DMS 273 (cell line): ENCODE data around the gene HMCN2.

ENCODE experiments used
- DNase-seq: peaks from one replicate; lab custom pipeline; 2025; ENCODE audit not compliant: unreplicated experiment; lab: John Stamatoyannopoulos, UW

The HMCN2 gene

DNA sequence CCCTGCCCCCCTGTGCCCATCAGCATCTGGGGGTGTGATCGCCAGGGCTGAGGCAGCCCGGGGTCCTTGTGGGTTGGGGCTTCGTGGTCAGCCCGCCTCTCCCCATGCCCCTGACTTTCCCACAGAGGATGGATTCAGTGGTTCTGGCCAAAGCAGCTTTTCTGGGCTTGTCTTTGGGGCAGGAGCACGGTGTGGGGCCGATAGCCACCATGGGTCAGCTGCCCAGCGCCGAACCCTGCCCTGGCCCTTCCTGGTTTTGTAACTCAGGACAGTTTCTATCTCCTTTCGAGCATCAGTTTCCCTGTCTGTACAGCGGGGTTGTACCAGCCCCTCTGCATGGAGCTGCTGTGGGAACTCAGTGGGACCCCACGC is 77.1 kb downstream of the HMCN2 start:
- DNase-seq = no peak

DNA sequence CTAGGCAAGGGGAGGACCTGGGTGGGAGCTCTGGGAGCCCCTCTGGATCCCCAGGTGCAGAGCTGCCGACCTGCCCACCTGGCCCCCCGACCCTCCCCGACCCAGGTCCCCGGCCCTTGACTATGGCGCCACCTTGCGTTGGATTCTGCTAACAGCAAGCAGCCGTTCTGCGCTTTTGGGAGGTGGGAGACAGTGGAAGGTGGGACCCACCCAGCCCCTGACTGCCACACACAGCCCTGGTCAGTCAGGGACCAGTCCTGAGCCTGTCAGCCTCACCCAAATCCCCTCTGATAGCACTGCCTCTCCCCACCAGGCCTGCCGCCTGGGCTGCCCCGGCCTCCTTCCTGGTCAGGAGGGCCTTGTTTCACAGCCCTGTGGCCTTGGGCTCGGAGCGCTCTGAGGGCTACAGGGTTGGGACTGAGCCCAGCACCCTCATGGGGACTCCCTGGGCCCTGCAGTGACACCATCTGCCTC is 77.9 kb downstream of the HMCN2 start:
- DNase-seq = peak; percentile 62

DNA sequence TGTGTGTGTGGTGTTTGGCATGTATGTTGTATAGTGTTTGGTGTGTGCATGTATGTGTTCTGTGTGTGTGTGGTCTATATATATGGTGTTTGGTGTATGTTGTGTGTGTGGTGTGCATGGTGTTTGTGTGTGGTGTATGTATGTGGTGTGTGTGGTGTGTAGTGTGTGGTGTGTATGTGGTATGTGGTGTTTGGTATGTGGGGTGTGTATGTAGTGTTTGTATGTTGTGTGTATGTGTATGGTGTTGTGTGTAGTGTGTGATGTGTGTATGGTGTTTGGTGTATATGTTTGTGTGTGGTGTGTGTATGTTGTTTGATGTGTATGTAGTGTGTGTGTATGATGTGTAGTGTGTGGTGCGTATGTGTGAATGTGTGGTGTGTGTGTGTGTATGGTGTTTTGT is 78.8 kb downstream of the HMCN2 start:
- DNase-seq = no peak

DNA sequence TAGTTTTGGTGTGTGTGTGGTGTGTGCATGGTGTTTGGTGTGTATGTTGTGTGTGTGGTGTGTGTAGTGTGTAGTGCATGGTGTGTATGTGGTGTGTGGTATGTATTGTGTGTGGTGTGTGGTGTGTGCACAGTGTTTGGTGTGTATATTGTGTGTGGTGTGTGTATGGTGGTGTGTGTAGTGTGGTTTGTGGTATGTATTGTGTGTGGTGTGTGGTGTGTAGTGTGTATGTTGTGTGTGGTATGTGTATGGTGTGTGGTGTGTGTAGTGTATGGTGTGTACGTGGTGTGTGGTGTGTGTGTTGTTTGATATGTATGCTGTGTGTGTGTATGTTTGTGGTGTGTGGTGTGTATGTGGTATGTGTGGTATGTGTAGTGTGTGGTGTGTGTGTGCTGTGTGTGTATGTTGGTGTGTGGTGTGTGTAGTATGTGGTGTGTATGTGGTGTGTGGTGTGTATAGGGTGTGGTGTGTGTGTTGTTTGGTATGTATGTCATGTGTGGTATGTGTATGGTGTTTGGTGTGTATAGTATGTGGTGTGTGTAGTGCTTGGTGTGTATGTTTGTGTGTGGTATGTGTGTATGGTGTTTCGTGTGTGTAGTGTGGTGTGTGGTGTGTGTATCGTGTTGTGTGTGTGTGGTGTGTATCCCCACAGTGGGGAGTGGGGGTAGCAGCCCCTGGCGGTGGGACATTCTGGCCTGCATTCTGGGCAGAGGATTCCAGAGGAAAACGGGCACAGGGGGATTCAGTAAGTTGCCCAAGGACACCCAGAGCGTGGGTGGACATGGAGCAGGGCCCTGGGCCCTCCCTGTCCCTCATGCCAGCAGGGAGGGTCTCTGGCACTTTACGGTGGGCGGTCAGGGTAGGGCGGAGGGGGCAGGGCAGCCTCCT is 79.7 kb downstream of the HMCN2 start:
- no peak for DNase-seq

DNA sequence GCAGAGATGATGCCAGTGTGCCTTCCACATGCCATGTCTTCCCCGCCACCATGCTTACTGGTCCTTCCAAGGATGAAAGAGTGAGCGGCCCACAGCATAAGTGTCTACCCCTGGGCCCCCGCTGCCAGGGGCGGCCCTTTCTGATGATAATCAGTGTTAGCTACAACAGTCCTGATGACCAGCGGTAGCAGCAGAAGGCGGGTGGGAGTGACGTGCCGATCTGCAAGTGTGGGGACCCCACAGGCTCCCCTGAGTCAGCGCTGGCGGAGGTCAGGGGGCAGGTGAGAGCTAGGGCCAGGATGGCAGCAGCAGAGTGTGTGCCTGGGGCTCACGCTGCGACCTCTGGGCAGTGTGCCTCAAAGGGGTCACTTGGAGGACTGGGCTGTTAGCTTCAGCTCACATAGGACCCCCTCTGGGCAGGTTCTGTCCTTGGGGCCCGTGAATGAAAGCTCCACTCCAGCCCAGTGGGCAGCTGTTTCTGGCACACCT is 80.4 kb downstream of the HMCN2 start:
- DNase-seq = no peak

DNA sequence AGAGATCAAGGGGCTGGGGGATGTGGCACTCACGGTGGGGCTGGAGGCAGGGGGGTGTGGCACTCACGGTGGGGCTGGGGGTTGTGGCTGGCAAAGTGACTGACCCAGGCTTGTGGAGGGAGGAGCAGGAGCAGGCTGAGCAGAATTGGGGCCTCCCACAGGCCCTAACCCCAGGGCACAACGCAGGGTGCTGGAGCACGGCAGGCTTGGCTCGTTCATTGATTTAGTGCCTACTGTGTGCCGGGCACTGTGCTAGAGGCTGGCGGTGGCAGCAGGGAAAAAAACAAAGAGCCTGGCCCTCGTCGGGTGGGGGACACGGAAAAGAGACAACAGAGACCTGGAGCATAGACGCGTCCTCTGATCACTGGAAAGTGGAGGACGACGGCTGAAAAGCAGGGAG is 80.9 kb downstream of the HMCN2 start:
- DNase-seq = no peak

DNA sequence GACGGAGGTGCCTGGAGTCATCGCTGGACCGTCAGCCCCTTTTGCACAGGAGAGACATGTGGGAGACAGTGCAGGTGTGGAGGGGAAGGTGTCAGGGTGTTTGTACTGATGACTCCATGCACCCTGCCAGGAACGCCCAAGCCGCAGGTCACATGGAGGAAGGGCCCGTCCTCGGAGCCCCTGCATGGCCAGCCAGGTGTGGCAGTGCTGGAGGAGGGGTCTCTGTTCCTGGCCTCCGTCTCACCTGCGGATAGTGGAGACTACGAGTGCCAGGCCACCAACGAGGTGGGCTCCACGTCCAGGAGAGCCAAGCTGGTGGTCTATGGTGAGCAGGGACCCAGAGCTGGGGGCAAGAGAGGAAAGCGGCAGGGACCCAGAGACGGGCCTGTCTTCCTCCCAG is 81.5 kb downstream of the HMCN2 start:
- DNase-seq = no peak

DNA sequence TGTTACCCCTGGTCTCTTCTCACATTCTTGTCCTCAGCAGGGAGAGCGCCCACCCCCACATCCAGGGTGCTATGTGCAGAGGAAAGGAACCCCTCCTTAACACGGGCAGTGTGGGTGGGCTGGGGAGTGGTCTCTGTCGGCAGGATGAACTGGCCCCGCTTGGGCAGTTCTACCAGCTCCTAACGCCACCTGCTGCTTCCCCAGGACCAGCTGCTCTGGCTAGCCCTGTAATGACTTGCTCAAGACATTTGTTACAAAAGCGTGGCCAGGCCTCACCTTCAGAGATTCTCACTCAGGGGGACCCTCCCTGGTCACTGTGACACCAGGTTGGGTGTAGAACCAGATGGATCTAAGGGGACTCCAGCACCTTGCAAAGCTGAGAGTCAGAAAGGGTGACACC is 82.4 kb downstream of the HMCN2 start:
- DNase-seq = peak; percentile 43

DNA sequence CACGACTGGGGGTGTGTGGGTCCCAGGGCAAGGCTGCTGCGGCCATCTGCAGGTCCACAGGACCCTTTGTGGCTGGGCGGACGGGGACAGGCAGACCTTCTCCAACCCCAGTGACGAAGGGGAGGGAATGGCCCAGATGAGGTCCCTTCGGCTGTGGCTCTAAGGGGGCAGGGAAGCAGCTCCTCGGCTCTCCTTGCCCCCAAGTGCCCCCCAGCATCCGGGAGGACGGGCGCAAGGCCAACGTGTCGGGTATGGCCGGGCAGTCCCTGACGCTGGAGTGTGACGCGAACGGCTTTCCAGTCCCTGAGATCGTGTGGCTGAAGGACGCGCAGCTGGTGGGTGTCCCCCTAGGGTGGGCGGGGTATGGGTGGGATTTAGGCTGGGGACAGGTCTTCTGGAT is 82.8 kb downstream of the HMCN2 start:
- no peak for DNase-seq

DNA sequence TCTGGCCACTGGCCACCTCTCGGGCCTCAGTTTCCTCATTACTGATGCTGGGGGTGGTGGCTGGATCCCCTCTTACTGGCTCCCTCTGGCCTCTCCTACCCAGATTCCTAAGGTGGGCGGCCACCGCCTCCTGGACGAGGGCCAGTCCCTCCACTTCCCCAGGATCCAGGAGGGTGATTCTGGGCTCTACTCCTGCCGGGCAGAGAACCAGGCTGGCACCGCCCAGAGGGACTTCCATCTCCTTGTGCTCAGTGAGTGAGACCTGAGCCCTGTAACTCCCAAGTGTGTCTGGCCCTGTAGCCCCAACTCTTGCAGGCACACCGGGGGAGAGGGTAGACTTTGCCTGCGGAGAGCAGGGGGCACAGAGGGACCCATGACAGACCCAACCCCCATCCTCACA is 83.3 kb downstream of the HMCN2 start:
- no peak for DNase-seq

DNA sequence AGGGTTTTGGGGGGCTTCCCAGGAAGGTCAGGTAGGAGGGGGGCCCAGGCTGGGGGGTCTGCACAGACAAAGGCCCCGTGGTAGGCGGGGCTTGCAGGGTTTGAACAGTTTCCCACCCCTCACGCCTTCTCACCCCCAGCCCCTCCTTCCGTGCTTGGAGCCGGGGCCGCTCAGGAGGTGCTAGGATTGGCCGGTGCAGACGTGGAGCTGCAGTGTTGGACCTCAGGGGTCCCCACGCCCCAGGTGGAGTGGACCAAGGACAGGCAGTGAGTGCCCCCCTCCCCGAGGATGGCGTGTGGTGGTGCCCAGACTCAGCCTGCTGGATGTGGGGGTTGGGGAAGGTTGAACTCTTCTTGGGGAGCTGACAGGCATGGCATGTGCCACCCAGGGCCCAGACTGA is 83.8 kb downstream of the HMCN2 start:
- DNase-seq = no peak

DNA sequence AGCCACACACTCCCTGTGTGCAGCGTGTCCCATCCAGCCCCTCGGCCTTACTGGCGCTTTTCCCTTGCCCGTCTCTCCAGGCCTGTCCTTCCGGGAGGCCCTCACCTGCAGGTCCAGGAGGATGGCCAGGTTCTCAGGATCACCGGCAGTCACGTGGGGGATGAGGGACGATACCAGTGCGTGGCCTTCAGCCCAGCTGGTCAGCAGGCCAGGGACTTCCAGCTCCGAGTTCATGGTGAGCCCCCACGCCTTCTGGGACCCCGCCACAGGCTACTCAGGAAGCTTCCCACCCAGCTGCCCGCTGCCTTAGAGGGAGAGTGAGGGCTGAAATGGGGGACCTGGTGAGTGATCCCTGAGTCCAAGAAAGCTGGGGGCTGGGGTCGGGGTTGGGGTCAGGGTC is 85.8 kb downstream of the HMCN2 start:
- no peak for DNase-seq

DNA sequence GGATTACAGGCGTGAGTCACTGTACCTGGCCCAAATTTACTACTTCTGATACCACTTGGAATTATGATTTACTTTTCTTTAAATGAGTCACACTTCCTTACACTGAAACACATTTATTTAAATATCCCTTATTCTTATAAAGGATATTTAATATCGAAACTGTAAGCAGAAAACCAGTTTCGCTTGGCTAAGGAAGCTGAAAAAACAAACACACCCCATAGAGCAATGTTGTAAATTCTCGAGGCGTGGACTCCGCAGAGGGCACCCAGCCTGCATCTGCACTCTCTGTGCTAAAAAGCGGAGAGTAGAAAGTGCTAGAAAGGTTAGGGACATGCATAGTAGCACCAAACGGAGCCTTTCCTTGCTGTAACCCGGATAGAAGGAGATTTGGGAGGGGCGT is 86.5 kb downstream of the HMCN2 start:
- DNase-seq = no peak

DNA sequence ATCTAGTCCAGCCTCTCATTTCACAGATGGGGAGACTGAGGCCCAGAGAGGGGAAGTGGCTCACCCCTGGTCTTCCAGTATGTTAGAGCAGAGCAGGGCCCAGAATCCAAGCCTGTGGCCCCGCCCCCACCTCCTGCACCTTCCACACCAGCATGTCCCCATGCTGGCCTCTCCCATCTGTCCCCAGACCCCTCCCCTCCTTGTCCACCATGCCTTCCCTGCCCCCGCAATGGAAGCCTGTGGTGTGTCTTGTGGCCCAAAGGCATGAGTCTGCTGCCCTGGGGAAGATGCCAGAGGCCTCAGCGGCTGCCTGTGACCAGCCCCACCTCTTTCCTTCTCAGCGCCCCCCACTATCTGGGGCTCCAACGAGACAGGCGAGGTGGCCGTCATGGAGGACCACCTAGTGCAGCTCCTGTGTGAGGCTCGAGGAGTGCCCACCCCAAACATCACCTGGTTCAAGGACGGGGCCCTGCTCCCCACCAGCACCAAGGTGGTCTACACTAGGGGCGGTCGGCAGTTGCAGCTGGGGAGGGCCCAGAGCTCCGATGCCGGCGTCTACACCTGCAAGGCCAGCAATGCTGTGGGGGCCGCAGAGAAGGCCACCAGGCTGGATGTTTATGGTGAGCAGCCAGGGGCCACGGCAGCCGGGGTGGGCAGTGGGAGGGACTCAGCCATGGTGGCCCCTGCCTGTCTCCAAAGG is 87.2 kb downstream of the HMCN2 start:
- no peak for DNase-seq

DNA sequence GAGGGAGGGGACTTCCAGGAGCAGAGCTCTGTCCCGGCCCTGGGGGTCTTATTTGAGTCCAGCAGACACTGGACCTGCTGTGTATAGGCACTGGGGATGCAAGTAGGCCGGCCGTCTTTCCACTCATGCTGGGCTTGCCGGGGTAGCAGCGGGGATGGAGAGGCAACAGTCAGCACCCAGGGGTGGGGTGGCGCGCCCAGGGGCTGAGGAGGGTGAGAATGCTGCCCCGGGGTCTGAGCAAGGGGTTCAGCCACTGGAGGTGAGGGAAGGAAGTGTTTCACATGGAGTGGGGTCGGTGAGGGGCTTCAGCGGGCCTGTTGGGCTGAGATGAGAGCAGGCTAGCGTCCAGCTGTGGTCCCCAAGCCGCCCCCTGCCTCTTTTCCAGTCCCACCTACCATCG is 88.8 kb downstream of the HMCN2 start:
- no peak for DNase-seq

DNA sequence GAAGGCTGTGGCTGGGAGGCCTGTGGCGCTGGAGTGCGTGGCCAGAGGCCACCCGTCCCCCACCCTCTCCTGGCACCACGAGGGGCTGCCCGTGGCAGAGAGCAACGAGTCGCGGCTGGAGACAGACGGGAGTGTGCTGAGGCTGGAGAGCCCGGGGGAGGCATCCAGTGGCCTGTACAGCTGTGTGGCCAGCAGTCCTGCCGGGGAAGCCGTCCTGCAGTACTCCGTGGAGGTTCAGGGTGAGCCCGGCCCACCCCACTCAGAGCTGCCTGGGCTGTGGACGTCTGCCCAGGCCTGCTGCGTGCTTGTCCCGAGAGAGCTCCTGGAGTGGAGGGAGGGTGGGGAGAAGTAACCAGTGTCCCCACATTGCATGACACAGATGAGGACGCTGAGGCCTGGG is 89.2 kb downstream of the HMCN2 start:
- DNase-seq = no peak

DNA sequence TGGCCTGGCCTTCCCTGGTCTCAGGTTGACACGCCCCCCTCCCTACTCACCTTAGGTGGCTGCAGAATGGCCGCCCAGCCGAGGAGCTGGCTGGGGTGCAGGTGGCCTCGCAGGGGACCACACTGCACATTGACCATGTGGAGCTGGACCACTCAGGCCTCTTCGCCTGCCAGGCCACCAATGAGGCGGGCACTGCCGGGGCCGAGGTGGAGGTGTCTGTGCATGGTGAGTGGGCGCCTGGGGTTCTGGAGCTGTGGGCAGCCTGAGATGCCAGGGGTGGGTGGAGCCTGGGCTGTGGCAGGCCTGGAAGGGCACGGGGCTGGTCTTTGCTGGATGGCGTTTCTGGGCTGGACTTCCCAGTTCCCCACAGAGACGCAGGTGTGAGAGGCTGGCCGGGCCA is 90.5 kb downstream of the HMCN2 start:
- no peak for DNase-seq

DNA sequence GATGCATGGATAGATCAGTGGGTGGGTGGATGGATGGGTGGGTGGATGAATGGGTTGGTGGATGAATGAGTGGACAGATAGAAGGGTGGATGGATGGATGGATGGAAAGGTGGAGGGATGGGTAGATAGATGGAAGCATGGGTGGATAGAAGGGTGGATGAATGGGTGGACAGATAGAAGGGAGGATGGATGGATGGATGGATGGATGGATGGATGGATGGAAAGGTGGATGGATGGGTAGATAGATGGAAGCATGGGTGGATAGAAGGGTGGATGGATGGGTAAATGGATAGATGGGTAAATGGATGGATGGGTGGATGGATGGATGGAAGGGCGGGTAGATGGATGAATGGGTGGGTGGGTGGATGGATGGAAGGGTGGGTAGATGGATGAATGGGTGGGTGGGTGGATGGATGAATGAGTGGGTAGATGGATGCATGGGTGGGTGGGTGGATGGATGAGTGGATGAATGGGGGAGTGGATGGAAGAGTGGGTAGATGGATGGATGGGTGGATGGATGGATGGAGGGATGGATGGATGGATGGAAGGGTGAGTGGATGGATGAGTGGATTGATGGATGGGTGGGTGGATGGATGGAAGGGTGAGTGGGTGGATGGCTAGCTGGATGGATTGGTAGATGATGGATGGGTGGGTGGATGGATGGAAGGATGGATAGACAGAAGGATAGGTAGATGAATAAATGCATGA is 91.5 kb downstream of the HMCN2 start:
- no peak for DNase-seq

DNA sequence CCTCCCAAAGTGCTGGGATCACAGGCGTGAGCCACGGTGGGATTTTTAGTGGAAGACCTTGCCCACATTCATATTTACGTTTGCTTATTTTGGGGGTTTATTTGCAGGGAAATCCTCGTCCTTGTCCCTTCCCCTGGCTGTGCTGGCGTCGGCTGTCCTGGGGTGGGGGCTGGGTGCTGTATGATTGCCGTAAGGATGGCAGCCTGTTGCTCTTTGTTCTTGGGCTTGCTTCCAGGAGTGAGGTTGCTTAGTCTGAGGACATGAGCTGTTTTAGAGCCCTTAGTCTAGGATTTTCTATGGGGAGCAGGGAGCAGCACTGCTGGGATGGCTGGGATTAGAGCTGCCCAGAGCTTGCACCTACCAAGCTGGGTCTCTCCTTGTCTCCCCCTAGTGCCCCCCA is 93.4 kb downstream of the HMCN2 start:
- peak; percentile 23 for DNase-seq

DNA sequence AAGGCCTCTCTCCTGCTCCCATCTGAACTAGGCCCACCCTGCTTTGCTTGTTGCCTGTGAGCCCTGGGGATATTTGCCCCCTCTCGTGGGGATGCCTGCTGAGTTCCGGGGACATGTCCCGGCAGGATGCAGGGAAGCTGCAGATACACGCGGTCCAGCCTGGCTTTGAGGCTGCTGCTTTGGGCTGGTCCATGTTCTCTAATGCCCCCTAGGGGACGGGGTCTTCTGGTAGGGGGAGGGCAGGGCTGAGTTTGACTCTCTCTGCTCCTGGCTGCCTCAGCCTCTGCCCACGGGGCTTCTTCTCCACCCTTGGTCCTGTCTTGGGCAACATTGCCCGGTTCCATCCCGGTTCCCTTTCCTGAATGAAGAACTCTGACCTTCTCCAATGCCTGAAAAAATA is 94.3 kb downstream of the HMCN2 start:
- DNase-seq = peak; percentile 26

DNA sequence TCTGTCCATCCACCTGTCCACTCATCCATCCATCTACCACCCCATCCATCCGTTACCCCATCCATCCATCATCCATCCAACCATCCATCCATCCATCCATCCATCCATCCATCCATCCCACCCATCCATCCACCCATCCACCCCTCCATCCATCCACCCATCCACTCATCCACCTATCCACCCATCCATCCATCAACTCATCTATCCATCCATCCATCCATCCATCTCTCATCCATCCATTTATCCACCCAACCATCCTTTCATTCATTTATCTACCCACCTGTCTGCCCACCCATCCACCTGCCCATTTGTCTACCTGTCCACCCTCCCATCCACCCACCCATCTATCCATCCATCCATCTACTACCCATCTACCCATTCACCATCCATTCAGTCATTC is 95.1 kb downstream of the HMCN2 start:
- no peak for DNase-seq

DNA sequence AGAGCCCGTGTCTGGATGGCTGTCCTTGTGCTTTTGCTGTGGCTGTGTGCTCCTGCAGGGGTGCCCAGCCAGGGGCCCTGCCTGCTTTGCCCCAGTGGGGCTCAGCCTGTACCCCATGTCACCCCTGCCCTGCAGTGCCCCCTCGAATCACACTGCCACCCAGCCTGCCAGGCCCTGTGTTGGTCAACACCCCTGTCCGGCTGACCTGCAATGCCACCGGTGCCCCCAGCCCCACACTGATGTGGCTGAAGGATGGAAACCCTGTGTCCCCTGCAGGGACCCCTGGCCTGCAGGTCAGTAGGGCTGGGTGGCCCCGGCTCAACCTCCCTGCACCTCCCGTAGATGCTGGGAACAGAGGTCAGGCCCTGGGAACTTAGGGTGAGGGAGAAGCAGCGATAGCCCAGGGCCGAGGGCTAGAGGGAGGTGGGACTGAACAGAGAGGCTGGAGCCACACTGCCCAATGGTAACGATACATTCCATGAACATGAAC is 96.4 kb downstream of the HMCN2 start:
- DNase-seq = no peak
